H9 (cell line): ENCODE data around the gene BOD1L1. TPM values are rescaled to one million over a fixed set of nuclear protein-coding genes. Genes with fewer than 3 reads are reported as not detected.

Source experiments
- DNase-seq: peaks from one replicate; pipeline ENCODE4 v3.0.0-alpha.2; 2017
- H2AFZ ChIP-seq: one replicate; pipeline ENCODE4 v1.6.1; 2013; ENCODE audit warnings: mild to moderate bottlenecking, low read length, control low read depth, moderate library complexity
- H2AK5ac ChIP-seq: 2 replicates; pipeline ENCODE4 v1.6.1; 2013; ENCODE audit warnings: low read length, control low read depth, mixed read lengths; ENCODE audit not compliant: insufficient read length
- H2BK120ac ChIP-seq: one replicate; pipeline ENCODE4 v1.6.1; 2013; ENCODE audit warnings: low read depth, mild to moderate bottlenecking, low read length, control low read depth, inconsistent platforms; ENCODE audit not compliant: poor library complexity, severe bottlenecking
- H2BK12ac ChIP-seq: 2 replicates; pipeline ENCODE4 v1.6.1; 2013; ENCODE audit warnings: low read length, control low read depth, mixed read lengths, low read depth; ENCODE audit not compliant: insufficient read length
- H2BK15ac ChIP-seq: 2 replicates; pipeline ENCODE4 v1.6.1; 2013; ENCODE audit warnings: low read depth, low read length, control low read depth
- H2BK20ac ChIP-seq: one replicate; pipeline ENCODE4 v1.6.1; 2013; ENCODE audit warnings: low read depth, mild to moderate bottlenecking, low read length, control low read depth, inconsistent platforms; ENCODE audit not compliant: poor library complexity, severe bottlenecking
- H2BK5ac ChIP-seq: 2 replicates; pipeline ENCODE4 v1.6.1; 2013; ENCODE audit warnings: low read length, control low read depth, mixed read lengths; ENCODE audit not compliant: insufficient read length
- H3K14ac ChIP-seq: 2 replicates; pipeline ENCODE4 v1.6.1; 2013; ENCODE audit warnings: low read length, control low read depth; ENCODE audit not compliant: insufficient read depth
- H3K18ac ChIP-seq: 2 replicates; pipeline ENCODE4 v1.6.1; 2013; ENCODE audit warnings: low read depth, mild to moderate bottlenecking, mixed read lengths, low read length, control low read depth; ENCODE audit not compliant: insufficient read length
- H3K23ac ChIP-seq: 2 replicates; pipeline ENCODE4 v1.6.1; 2013; ENCODE audit warnings: low read length, control low read depth, mixed read lengths, low read depth; ENCODE audit not compliant: insufficient read length
- H3K23me2 ChIP-seq: 2 replicates; pipeline ENCODE4 v1.6.1; 2013; ENCODE audit warnings: low read depth, mild to moderate bottlenecking, mixed read lengths, low read length, control low read depth; ENCODE audit not compliant: insufficient read length, poor library complexity, severe bottlenecking
- H3K27ac ChIP-seq: 2 replicates; pipeline ENCODE4 v1.5.1; 2013; ENCODE audit warnings: low read length, control low read depth, mixed read lengths, low read depth; ENCODE audit not compliant: insufficient read length
- H3K27me3 ChIP-seq: 2 replicates; pipeline ENCODE4 v1.6.1; 2013; ENCODE audit warnings: low read length, control low read depth, inconsistent platforms; ENCODE audit not compliant: insufficient read depth
- H3K4ac ChIP-seq: 2 replicates; pipeline ENCODE4 v1.6.1; 2013; ENCODE audit warnings: low read depth, mild to moderate bottlenecking, control low read depth, inconsistent platforms, low read length, moderate library complexity
- H3K4me1 ChIP-seq: 2 replicates; pipeline ENCODE4 v1.6.1; 2013; ENCODE audit warnings: low read length, control low read depth, inconsistent platforms; ENCODE audit not compliant: insufficient read depth
- H3K4me2 ChIP-seq: 2 replicates; pipeline ENCODE4 v1.6.1; 2013; ENCODE audit warnings: low read length, control low read depth, mixed read lengths; ENCODE audit not compliant: insufficient read length, insufficient read depth
- H3K56ac ChIP-seq: 2 replicates; pipeline ENCODE4 v1.6.1; 2013; ENCODE audit warnings: low read depth, mild to moderate bottlenecking, mixed read lengths, low read length, control low read depth; ENCODE audit not compliant: insufficient read length
- H3K79me1 ChIP-seq: 2 replicates; pipeline ENCODE4 v1.6.1; 2013; ENCODE audit warnings: low read depth, mild to moderate bottlenecking, moderate library complexity, low read length, control low read depth, inconsistent platforms; ENCODE audit not compliant: insufficient read depth, poor library complexity, severe bottlenecking
- H3K79me2 ChIP-seq: 2 replicates; pipeline ENCODE4 v1.6.1; 2013; ENCODE audit warnings: low read length, control low read depth, inconsistent platforms; ENCODE audit not compliant: insufficient read depth
- H3K9ac ChIP-seq: 2 replicates; pipeline ENCODE4 v1.6.1; 2013; ENCODE audit warnings: low read length, control low read depth, mixed read lengths; ENCODE audit not compliant: insufficient read length; ENCODE audit errors: extremely low read depth
- H3K9me3 ChIP-seq: one replicate; pipeline ENCODE4 v1.6.1; 2013; ENCODE audit warnings: low read depth, low read length, inconsistent platforms; ENCODE audit not compliant: control insufficient read depth
- H3T11ph ChIP-seq: one replicate; pipeline ENCODE4 v1.6.1; 2013; ENCODE audit warnings: mild to moderate bottlenecking, low read length, control low read depth, inconsistent platforms
- H4K20me1 ChIP-seq: one replicate; pipeline ENCODE4 v1.6.1; 2013; ENCODE audit not compliant: control insufficient read depth, insufficient read length, insufficient read depth
- H4K5ac ChIP-seq: 2 replicates; pipeline ENCODE4 v1.6.1; 2013; ENCODE audit warnings: low read depth, mild to moderate bottlenecking, mixed read lengths, low read length, control low read depth; ENCODE audit not compliant: insufficient read length
- H4K8ac ChIP-seq: replicated peaks from 2 replicates; pipeline ENCODE4 v1.6.1; 2013; ENCODE audit warnings: low read length, control low read depth, mixed read lengths, low read depth; ENCODE audit not compliant: insufficient read length
- H4K91ac ChIP-seq: 2 replicates; pipeline ENCODE4 v1.6.1; 2013; ENCODE audit warnings: low read depth, mild to moderate bottlenecking, moderate library complexity, mixed read lengths, low read length, control low read depth; ENCODE audit not compliant: insufficient read length
- H3K27ac Mint-ChIP-seq, 3 experiments: 2 replicates in 2 of 3; 3 replicates in 1 of 3; pipeline ENCODE4 v1.8.0; 2020 to 2021; ENCODE audit warnings: mixed read lengths in 3 of 3, mild to moderate bottlenecking in 1 of 3, moderate library complexity in 1 of 3
- H3K27me3 Mint-ChIP-seq: 2 replicates; pipeline ENCODE4 v1.8.0; 2021; ENCODE audit warnings: low read depth, mild to moderate bottlenecking, moderate library complexity, mixed read lengths
- H3K36me3 Mint-ChIP-seq, 3 experiments: 2 replicates in 2 of 3; 3 replicates in 1 of 3; pipeline ENCODE4 v1.8.0; 2020 to 2021; ENCODE audit warnings: low read depth in 3 of 3, mixed read lengths in 3 of 3; ENCODE audit not compliant: insufficient read depth in 1 of 3
- H3K4me1 Mint-ChIP-seq, 2 experiments: 2 replicates each; pipeline ENCODE4 v1.8.0; 2020; ENCODE audit warnings: mixed read lengths in 2 of 2
- H3K4me3 Mint-ChIP-seq, 2 experiments: 2 replicates in 1 of 2; 3 replicates in 1 of 2; pipeline ENCODE4 v1.8.0; 2020 to 2021; ENCODE audit warnings: mild to moderate bottlenecking in 2 of 2, mixed read lengths in 2 of 2, moderate library complexity in 1 of 2
- H3K9me3 Mint-ChIP-seq, 2 experiments: 2 replicates in 1 of 2; 3 replicates in 1 of 2; pipeline ENCODE4 v1.8.0; 2020; ENCODE audit warnings: mild to moderate bottlenecking in 2 of 2, mixed read lengths in 2 of 2, moderate library complexity in 1 of 2
- CTCF ChIP-seq: fragments of 200-600 bp; sonication (generic); conservative IDR thresholded peaks from 3 replicates; pipeline ENCODE4 v1.8.0; 2021; ENCODE audit warnings: antibody characterized with exemption, mild to moderate bottlenecking
- total RNA-seq: library from RNA; stranded (reverse); gene quantifications from 2 replicates; pipeline ENCODE4 v1.2.1, GENCODE V29; 2021

BOD1L1 gene
- total RNA-seq, 1 experiment from 2014 or later: 37.8 TPM

GRCh38 chr4:13597604-13598003, 29.9 kb downstream of the BOD1L1 start:
- no peak overlapping the region for H2BK5ac ChIP-seq
- H3K9me3 ChIP-seq: no peaks in the 10 kb centered on the region
- H3K4me3 Mint-ChIP-seq: no peak overlapping the region
- no peaks in the 10 kb centered on the region for H4K20me1 ChIP-seq
- no peaks in the 10 kb centered on the region for H3K4me1 Mint-ChIP-seq
- H3K23ac ChIP-seq: no peak overlapping the region
- no peak overlapping the region for H3K4ac ChIP-seq
- H3K23me2 ChIP-seq: no peaks in the 10 kb centered on the region
- H3K4me1 ChIP-seq: no peaks in the 10 kb centered on the region
- peaks cover 4 to 77% (median 55%) of the 10 kb centered on the region in 3 experiments for H3K36me3 Mint-ChIP-seq
- no peak overlapping the region for H3K18ac ChIP-seq
- no peak overlapping the region for H4K8ac ChIP-seq
- no peak overlapping the region for H2AK5ac ChIP-seq
- H3K9me3 Mint-ChIP-seq: no peaks in the 10 kb centered on the region
- H4K91ac ChIP-seq: no peak overlapping the region
- H2BK120ac ChIP-seq: no peak overlapping the region
- H3K79me1 ChIP-seq: no peaks in the 10 kb centered on the region
- no peak overlapping the region for H2BK12ac ChIP-seq
- no peak for TF ChIP-seq CTCF
- H3K79me2 ChIP-seq: no peaks in the 10 kb centered on the region
- no peak overlapping the region for H3K27ac ChIP-seq
- H3K9ac ChIP-seq: no peak overlapping the region
- no peak overlapping the region for H3T11ph ChIP-seq
- H2AFZ ChIP-seq: no peak overlapping the region
- H3K27me3 ChIP-seq: no peaks in the 10 kb centered on the region
- no peak overlapping the region for H3K27ac Mint-ChIP-seq
- no peak overlapping the region for H2BK20ac ChIP-seq
- H2BK15ac ChIP-seq: no peak overlapping the region
- H3K4me2 ChIP-seq: no peak overlapping the region
- no peak for DNase-seq
- H3K14ac ChIP-seq: no peak overlapping the region
- H3K27me3 Mint-ChIP-seq: no peaks in the 10 kb centered on the region
- no peak overlapping the region for H4K5ac ChIP-seq
- H3K56ac ChIP-seq: no peak overlapping the region
